HT-29 (cell line): Measurements from ENCODE around the gene DNAL1. TPM values are rescaled to one million over a fixed set of nuclear protein-coding genes. Genes with fewer than 3 reads are reported as not detected.

Experiments
- DNase-seq: peaks from one replicate; pipeline ENCODE4 v3.0.0-alpha.2; 2015; ENCODE audit warnings: low spot score
- small RNA-seq: library from RNA; depleted of rRNA; stranded (forward); fragments of <200 nt; gene quantifications from one replicate; pipeline ENCODE3, GENCODE V24; 2014
- total RNA-seq: library from RNA; depleted of rRNA; stranded (reverse); fragments of >200 nt; shearing (Covaris generic); gene quantifications from 2 replicates; pipeline ENCODE4 v1.2.3, GENCODE V29; 2014; rRNA removed

The DNAL1 gene
- total RNA-seq, 1 experiment from 2014 or later = 1.1 TPM

DNA sequence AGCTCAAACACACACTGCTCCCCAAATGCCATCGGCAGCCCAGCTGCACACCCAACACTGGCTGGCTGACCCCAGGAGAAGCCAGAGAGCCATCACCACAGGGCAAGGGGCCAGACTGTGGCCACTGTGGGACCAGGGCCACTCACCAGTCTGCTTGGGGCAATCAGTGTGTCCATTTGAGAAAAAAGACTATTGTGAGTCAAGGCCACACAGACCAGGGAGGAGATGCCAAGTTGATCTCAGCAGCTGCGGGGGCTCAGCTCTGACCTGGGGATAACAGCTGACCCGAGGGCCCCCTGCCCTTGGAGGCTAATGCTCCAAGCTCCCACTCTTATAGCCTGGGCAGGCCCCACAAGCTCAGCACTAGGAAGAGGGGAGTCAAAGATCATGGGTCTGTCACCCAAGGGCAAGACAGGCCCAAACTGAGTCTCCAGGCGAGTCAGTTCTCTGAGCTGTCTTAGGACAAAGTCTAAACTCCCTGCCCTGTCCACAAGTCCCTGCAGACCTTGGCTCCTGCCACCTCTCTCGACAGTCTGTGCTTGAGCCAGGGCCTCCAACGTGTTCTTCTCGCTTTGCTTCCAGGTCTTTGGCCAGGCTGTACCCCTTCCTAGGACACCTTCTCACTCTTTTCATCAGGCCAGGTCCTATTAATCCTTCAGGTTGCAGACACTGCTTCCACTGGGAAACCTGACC, 99.5 kb downstream of the DNAL1 start:
- DNase-seq = peak; percentile 33

DNA sequence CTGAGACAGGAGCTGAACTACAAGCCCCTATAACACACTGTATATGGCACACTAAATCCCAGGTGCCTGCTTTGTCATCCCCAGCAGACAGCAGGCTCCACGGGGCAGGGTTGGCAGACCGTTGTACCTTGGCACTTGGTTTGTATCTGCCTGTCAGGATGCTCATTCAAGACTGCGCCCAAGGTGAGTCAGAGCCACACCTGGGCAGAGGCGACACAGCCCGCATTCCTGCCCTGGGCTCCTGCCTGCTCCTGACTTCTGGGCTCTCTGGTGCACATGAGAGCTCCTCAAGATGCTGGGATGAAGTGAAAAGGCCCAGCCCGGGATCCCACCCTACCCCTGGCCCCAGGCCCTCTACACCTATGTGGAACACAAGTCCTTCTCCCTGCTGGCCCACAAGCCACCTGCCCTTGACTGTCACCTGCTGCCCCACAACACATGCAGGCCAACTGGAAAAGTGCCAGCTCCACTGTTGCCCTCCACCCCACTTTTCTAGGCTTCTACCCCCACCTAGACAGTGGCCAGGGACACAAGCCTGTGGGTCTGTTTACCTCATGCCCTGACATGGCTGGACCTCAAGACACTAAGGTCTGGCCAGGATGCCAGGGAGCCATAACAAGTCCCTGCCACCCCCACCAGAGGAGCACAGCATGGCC, 100.2 kb downstream of the DNAL1 start:
- DNase-seq = peak; percentile 87

DNA sequence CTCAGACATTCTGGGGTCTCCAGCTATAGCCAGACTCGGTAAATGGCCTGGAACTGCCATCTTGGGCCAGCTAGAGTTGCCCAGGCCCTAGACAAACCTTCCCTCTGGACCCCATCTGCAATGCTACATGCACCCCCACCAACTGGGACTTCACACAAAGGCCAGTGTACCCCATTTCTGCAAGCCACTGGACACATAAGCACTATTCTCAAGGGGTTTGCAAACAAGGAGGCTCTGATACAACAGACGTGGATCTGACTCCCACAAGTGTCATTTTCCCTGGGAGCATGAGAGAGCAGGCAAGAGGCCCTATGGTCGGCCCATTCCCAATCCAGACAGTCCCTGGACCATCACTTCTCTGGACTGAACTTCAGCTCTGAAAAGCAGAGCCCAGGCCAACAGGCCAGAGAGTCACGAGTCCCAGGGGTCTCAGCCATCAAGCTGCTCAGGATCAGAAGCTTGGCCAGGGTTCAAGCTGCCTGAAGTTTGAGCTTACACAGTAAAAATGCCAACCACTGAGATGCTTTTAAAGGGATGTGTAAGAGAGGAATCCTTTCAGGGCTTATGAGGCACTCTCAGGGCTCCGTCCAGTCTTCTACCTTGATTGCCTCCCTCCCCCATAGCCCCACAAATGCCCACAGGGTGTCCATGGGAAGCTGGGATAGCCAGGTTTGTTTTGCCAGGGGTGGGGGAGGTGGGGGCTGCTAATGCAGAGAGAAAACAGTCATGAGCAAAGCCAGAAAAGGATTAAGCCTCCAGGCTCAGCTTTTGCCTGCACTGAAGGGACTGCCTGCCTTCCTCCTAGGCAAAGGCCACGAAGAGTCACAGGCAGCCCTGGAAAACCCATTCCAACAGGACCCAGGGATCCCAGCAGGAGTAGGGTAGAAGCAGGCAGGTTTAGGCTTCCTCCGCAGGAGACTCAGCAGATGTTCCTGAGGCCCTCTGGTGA, 101.1 kb downstream of the DNAL1 start:
- DNase-seq = no peak

DNA sequence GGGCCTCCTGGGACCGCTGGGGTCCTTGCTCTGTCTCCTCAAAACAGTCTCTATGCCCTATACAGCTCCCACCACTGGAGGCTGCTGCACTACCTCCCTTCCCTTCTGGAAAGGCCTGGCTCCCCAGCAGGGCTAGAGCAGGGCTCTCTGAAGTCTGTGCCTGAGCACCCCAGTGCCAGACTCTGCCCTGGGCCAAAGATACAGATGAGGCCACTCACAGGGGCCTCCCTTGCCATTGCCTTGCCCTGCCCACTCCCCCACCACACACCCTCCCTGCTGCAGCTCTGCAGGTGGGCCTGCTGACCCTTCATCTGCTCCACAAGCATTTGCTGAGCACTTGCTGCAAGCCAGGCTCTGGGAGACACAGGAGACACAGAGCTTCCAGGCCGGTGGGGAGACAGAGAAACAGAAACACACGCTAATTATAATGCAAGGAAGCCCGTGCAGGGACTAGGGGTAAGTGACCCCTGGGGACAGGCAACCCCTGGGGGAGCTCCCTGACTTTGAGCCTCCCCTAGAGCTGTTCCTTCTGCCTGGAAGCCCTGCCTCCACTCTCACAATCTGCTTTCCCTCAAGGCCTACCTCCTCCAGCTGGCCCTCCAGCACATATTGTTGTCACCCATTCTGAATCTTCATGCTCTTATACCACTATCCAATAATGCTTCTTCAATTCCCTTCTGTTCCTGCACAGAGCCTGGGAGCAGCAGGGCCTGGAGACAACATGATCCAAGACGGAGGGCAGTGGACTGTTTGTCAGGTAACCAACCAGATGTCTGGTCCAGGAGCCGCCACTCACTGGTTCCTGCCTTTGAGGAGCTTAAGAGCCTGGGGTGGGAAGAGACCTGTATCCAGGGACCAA, 102.0 kb downstream of the DNAL1 start:
- peak; percentile 44 for DNase-seq

DNA sequence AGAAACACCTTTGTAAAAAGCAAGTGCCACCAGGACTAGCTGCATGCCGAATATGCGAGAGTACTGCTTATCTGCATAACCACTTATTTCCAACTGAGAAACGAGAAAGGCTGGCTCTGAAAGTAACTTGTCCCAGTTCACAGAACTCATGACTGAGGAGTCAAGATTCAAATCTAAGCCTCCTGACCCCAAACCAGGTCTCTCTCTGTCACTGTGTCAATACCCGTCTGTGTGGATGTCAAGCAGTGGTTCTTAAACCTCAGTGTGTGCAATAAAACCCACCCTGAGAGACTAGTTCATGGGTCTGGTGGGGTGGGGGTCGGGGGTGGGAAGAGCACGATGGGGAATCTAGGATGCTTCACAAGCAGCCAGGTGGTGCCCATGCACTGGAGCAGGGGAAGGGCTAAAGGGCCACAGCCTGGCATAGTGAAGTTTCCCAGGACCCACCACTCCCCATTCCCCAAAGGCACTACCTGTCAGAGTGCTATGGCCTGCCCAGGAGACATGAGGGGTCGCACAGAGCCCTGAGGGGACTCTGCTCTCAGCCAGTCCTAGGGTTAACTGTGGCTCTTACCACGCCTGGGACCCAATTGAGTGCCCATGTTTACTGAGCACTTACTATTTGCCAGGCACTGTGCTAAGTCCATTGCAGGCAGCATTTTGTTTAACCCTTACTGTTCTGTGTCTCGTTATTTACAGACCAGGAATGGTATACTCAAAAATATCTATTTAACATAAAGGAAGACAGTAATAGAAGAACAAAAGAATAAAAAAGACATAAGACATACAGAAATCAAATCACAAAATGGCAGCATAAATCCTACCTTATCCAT, 102.8 kb downstream of the DNAL1 start:
- DNase-seq = no peak

DNA sequence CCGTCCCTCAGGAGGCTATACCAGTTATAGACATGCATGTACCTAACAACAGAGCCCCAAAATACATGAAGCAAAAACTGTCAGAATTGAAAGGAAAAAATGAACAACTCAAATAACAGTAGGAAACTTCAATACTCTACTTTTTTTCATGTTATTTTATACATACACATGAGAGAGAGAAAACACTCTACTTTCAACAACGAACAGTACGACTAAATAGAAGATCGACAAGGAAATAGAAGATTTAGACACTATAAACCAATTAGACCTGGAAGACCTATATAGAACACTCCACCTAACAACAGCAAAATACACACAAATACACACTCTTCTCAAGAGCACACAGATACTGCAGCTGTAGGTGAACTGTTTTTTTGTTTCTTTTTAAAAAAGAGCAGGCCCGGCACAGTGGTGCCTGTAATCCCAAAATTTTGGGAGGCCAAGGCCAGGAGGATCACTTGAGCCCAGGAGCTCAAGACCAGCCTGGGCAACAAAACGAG, 104.1 kb downstream of the DNAL1 start:
- no peak for DNase-seq

DNA sequence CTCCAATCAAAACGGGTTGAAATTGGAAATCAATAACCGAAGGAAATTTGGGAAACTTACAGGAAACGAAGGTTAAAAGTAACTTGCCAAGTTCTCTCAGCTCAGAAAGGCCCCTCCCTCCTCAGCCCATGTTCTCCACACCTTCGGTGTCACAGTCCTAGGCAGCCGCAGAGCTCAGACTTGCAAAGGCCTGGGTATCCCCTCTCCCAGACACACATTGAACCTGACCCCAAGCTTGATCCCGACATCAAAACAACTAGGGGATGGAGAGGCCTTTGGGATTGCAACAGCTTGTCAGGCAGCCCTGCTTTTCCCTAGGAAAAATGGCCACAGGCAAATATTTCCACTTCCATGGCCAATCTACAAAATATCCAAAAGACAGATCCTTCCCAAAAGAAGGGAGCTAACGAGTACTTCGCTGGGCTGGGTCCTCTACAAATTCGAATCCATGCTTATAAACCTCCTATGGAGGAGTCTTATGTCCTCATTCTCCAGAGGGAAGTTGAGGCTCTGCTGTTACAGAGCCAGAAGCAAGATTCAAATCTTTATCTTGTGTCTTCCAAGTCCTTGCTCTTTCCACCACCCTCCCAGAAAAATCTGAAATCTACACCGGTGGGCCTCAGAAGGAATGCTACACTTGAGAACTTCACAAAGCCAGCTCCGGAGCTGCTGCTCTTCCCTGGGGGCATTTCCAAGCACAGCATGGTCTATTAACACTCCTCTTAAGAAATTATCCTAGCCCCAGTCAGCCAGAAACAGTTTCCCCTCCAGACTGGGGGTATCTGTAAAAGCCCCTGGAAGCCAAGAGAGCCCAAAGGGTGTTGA, 105.1 kb downstream of the DNAL1 start:
- no peak for DNase-seq

DNA sequence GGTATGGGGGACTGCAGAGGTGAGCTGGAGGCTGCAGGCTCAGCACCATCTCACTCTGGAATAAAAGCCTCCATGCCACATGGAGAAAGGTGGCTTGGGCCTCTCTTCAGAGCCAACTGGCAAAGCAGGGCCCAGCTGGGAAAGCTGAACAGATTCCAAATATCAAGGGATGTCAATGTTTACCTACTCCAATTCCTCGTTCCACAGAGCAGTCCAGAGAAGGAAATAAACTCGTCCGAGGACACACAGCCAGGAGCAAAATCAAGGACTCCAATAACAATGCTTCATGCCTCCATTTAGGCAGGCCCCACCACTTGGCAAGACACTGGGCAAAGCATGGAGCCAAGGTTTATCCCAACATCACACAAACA, 105.7 kb downstream of the DNAL1 start:
- no peak for DNase-seq

DNA sequence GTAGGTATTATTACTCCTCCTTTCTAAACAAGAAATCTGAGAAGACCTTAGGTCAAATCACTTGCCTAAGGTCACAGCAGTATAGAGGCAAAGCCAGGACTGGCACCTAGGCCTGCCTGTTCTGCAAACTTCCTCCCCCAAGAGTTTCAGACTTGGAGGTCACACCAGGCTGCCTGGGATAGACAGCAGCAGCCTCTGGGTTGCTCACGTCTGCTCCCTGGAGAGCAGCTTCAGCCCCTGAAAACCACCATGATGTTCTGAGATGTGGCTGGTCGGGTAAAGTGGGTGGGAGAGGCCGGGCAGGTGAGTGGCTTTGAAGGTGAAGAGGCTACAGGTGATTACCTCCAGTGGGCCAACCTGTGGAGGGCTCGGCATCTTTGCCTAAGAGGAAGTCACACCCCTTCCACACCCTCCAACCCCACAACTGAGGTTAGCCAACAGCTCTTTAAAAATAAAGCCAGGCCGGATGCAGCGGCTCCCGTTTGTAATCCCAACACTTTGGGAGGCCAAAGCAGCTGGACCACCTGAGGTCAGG, 106.4 kb downstream of the DNAL1 start:
- no peak for DNase-seq

DNA sequence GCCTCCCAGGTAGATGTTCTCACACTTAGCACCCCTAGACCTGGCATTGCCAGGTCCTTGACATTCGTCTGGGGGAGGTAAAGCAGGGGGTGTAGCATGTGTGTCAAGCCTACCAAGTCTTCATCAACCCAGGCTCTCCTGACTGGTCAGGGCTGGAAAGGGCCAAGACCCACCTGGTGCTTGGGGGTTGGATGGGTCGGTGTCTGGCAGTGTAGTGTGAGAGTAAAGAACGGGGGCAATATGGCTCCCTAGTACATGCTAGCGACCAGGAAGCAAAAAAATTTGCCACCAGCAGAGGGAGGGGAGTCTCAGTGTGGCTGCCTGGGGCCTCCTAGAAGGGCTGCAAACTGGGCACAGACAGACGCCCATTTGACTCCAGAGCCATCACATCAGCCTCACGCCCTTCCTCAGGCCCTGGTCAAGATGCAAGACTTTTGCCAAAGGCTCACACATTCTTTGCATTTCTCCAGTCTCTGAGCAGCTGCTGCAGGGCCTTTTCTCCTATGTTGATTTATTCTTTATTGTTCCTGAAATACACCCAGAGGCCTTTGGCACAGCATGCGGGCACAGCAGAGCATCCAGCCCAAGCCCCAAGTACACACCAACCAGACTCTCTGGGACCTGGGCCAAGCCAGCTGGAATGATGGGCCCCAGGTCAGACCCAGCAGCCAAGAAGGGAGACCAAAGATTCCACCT, 107.7 kb downstream of the DNAL1 start:
- DNase-seq = peak; percentile 61

Small RNA genes within 50 kb of the gene (small RNA-seq; reads per million reads assigned to genes)
- not detected for gene RNU6-240P

Other genes starting within 250 kb of the DNAL1 start
- 19.6 and 19.9 TPM in 2 replicates for gene NUMB, start 186.4 kb upstream of the DNAL1 start, total RNA-seq
- 17.9 and 23.3 TPM in 2 replicates for gene RIOX1, start 154.1 kb upstream of the DNAL1 start, total RNA-seq
- 4.0 and 4.1 TPM in 2 replicates for gene ACOT1, start 107.8 kb upstream of the DNAL1 start, total RNA-seq
- 0.10 TPM in 1 of 2 replicates, not detected in the other for gene HEATR4, start 86.0 kb upstream of the DNAL1 start, total RNA-seq
- 18.3 and 19.2 TPM in 2 replicates for gene ACOT2, start 75.8 kb upstream of the DNAL1 start, total RNA-seq
- gene ACOT4, start 53.1 kb upstream of the DNAL1 start, total RNA-seq = 3.3 and 3.5 TPM in 2 replicates
- not detected in 2 replicates for gene ACOT6, start 32.5 kb upstream of the DNAL1 start, total RNA-seq
- gene PNMA1, start 69.4 kb downstream of the DNAL1 start, total RNA-seq = 6.3 and 7.5 TPM in 2 replicates
- gene PTGR2, start 206.8 kb downstream of the DNAL1 start, total RNA-seq = 2.5 and 4.2 TPM in 2 replicates
- 18.5 and 21.7 TPM in 2 replicates for gene ZNF410, start 241.9 kb downstream of the DNAL1 start, total RNA-seq